ENCODE data around the gene SPDEF.

DNA sequence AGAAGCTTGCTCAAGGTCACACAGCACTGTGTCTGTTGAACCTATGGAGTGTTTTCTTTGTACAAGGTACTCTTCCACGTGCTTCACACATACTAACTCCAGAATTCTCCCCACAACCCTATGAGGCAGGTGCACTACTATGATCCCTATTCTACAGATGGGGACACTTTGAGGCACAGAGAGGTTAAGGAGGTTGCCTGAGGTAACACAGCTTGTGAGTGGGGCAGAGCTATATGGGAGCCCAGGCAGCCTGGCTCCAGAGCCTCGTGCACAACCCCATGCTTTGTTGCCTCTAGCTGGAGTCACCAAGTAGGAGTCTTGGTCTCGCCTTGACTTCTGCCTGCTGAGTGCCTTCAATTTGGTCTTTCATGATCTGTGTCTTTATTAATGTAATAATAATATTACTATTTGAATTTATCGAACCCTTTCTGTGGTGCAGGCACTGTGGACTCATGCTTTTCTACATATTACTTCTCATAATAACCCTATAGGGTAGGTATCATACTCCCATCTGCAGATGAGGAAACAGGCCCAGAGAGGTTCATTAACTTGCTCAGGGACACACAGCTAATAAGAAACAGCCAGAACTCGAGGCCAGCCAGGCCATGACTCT lies 13.3 kb upstream of the SPDEF start:
- TF ChIP-seq CTCF (IDR thresholded peaks at IDR 0.05) (no peak), POLR2AphosphoS5 (IDR thresholded peaks at IDR 0.05) (no peak), EP300 (IDR thresholded peaks at IDR 0.05) (no peak), POLR2A (IDR thresholded peaks at IDR 0.05) (no peak)
